Effector CD4-positive, alpha-beta T cell (primary cell): ENCODE results near the gene EXD1.
"Not testable (repeated sequence)": the region's sequence is repeated elsewhere in the genome, so short reads cannot be mapped to it uniquely, and the experiment has no call there.

ENCODE experiments used
- DNase-seq: peaks from one replicate; pipeline ENCODE4 v3.0.0-alpha.2; 2020

Gene EXD1

DNA sequence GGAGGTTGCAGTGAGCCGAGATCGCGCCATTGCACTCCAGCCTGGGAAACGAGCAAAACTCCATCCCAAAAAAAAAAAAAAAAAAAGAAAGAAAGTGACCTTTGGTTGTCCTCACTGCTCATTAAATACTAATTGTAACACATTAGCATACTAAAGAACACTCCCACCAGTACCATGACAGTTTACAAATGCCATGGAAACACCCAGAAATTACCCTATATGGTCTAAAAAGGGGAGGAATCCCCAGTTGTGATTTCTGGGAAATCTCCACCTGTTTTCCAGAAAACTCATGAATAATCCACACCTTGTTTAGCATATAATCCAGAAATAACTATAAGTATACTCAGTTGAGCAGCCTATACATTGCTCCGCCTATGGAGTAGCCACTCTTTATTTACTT, 90.9 kb downstream of the EXD1 start:
- no peak for DNase-seq

GRCh38 chr15:41139112-41139511, 91.4 kb downstream of the EXD1 start:
- DNase-seq, result not testable (repeated sequence)

DNA sequence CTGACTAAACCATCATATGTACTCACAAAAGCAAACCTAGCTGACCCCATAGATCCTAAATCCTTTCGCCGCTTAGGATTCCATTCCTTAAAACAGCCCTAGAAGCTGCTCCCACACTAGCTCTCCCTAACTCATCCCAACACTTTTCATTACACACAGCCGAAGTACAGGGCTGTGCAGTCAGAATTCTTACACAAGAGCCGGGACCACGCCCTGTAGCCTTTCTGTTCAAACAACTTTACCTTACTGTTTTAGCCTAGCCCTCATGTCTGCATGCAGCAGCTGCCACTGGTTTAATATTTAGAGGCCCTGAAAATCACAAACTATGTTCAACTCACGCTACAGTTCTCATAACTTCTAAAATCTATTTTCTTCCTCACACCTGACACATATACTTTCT, 95.0 kb downstream of the EXD1 start:
- not testable (repeated sequence) for DNase-seq

DNA sequence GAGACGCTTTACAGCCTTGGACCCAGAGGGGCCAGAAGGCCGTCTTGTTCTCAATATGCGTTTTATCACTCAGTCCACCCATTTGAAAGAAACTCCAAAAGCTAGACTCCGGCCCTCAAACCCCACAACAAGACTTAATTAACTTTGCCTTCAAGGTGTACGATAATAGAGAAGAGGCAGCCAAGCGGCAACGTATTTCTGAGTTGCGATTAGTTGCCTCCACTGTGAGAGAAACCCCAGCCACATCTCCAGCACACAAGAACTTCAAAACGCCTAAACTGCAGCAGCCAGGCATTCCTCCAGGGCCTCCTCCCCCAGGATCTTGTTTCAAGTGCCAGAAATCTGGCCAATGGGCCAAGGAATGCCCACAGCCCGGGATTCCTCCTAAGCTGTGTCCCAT, 97.1 kb downstream of the EXD1 start:
- DNase-seq, result no peak
